HG02852 (cell line): ENCODE data around the gene KIAA1549.

Experiments
- ATAC-seq: cut with Tn5 transposase; IDR thresholded peaks from one replicate; pipeline ENCODE4 v1.9.1; 2021; ENCODE audit warnings: mild to moderate bottlenecking, moderate library complexity; ENCODE audit not compliant: unreplicated experiment

KIAA1549 gene

GRCh38 chr7:138911007-138911406, 70.2 kb downstream of the KIAA1549 start:
- ATAC-seq, result no peak

- no peak for ATAC-seq
Observed at GRCh38 chr7:138907850-138908249, 73.3 kb downstream of the KIAA1549 start.

DNA sequence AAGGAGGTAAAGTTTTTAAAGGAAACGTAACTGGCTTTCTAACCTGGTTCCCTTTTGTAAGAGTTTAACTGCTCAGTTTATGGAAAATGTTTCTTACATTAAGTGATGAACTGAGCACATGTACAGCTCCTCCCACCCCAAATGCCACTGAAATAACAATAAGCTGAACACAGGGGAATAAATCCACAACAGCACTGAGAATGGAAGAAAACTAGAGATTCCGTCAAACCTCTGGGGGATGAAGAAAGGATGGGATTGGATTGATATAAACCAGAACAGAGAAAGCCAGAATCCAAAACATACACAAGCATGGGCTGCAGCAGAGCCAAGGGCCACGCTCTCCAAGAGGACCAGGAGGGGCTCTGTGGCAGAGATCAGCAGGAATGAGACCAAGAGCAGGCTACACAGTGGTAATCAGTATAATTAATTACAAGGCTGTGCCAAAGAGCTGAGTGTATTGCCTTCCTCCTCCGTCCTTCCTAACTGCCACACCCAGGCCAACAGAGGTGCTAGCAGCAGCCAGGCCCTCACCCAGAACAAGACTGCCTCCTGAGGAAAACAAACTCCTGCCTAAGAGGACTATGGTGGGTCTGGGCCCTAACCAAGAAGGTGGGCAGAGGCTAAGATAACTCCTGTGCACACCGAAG, 73.9 kb downstream of the KIAA1549 start:
- no peak for ATAC-seq

DNA sequence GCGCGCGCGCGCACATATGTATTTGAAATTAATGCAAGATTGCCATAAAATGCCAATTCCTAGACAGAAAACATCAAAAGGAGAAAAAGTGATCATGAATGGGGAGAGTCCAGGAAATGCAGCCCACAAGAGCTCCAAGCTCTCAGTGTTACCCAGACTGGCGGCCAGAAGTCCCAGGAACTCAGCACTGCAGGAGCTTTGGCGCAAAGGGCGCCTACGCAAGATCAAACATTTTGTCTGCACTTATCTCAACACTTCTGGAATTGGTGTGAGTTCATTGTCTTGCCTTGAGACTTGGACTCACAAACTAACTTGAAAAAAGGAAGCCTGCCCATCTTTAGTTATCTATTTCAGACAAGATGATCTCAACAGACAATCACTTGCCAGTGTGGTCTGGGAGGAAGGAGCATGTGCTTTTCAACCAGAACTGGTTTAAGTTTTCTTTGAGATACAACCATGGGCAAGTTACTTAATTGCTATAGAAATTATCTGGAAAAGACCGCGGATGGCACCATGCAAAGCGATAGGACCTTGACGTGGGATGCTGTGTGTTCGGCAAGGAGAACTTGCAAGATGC, 77.2 kb downstream of the KIAA1549 start:
- no peak for ATAC-seq

- ATAC-seq, result no peak
Observed at GRCh38 chr7:138903186-138903820, 77.9 kb downstream of the KIAA1549 start.

GRCh38 chr7:138902161-138902560, 79.0 kb downstream of the KIAA1549 start:
- ATAC-seq, result no peak

DNA sequence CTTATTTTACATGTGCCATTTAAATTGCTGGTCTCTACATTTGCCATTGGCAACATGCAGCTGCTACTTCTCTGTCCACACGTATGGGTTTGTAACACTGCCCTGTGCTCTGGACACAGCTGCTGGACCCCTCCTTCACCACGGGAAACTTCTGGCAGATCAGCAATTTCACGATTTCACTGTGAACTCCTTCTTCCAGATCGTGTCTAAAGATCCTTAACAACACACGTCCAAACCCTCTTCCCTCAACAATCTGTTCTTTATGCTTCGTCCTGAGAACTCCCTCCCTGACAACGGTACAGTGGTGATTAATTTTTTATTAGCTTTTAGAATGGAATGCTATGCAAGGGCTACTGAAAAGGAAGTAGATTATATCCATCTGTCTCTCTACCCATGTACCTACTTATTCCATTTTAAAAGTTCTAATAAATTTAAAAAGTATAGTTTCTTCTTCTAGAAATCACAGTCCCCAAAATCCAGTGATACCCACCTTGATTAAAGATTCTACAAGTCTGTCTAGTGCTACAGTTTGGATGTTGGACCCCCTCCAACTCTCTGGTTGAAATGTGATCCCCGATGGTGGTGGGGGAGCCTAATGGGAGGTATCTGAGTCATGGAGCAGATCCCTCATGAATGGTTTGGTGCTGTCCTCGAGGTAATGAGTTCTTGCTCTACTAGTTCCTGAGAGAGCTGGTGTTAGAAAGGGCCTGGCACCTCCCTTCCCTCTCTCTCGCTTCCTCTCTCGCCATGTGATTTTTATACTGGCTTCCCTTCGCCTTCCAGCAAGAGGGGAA, 81.0 kb downstream of the KIAA1549 start:
- ATAC-seq, result no peak

GRCh38 chr7:138898802-138899201, 82.4 kb downstream of the KIAA1549 start:
- ATAC-seq, result no peak

DNA sequence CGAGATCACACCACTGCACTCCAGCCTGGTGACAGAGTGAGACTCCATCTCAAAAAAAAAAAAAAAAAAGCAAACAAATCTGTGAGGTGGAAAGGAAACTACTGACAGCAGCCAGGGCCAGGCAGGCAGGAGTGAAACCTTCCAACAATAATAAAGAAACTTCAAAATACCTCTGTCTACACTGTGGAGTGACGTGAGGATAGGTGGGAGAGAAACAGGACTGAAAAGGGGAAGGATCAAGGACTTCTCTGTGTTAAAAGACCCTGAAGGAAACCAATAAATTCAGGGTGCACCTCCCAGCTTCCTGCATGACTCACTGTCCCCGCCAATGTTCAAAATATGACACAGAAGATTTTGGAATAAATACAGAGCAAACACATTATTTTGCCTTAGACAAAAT, 82.9 kb downstream of the KIAA1549 start:
- no peak for ATAC-seq

DNA sequence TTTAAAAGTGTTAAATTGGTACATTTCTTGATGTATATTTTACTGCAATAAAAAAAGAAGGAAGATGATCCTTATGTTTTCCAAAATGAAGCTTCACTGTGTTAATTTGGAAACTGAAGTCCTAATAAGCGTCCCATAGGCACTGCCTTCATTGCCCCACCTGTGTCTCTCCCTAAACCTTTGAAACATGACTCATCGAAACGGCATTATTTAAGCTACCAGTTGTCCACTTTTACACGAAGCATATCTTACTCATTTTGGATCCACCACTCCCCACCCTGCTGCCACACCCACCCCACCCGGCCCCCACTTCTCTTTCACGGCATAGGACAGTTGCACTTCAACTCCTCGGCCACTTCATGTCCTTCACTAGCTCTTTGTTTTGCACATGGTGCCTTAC, 85.5 kb downstream of the KIAA1549 start:
- no peak for ATAC-seq

GRCh38 chr7:138893258-138893657, 87.9 kb downstream of the KIAA1549 start:
- no peak for ATAC-seq

DNA sequence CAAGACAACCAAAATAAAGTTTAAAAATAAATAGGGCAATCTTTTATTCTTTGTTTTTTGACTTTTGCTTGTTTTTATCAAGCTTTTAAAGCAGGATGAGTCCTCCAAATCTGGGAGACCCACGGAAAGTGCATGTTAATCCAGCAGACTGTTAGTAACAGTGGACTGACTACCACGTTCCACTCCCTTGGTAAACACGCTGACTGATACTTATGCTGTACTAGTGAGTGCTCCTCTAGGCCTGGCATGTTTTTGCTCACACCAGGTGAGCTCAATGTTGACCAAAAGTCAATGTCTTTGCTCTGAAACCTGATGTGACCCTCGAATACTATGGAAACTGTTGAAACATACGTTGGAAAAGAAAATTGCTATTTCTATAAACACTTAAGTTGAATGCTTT, 88.4 kb downstream of the KIAA1549 start:
- no peak for ATAC-seq

GRCh38 chr7:138892006-138892630, 89.1 kb downstream of the KIAA1549 start:
- no peak for ATAC-seq

DNA sequence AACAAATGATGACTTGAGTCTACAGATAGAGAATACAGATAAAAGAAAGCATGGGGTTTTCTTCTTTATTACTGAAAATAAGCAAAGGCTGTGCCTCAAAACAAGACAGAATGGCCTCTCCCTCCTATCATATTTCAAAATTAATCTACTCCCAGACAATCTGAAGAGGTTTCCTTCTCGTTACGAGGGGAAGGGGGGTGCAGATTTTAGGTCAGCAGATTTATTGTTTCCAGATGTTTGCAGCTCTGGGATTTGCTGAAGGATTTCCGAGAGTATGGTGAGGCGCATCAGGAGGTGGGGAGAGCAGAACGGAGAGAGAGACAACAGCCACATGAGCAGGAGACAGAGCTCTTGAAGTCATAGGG, 89.8 kb downstream of the KIAA1549 start:
- no peak for ATAC-seq

GRCh38 chr7:138890499-138891445, 90.4 kb downstream of the KIAA1549 start:
- no peak for ATAC-seq

DNA sequence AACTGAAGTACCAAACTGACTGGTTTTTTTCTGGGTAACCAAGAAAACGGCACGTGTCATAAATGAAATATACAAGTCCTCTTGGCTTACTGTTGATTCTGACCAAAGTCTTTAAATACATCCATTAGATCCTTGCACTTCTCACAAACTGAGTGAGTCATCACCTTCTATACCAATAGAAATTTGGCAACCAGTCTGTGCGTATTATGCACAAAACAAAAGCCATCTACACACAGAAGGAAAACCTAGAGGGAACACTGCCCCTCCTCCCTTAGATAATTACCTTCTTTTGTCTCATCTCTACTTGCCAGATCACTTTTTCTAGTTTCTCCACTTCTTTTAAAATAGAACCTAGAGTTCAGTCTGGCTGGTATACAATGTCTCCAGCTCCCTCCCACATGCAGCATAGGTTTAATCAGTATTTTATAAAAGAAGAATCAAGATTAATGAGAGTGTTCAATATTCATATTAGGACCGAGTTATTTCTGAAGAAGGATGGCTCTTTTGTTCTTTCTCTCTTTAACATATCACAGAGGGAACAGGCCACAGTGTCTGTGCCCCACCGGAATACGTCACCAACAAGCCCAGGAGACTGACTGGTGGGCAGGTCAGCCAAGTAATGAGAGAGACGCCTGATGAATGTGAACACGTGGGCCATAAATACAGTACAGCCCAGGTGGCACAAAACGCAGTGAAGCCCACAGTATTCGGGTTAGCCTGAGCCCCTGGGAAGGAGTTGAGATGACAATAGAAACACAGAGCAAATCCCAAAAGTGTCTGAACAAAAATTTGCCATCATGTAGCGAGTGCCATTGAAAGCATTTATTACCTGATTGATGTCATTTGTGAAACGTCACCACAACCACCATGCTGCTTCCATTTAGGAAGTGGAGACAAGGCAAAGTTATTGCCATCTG, 91.3 kb downstream of the KIAA1549 start:
- no peak for ATAC-seq

- no peak for ATAC-seq
Observed at GRCh38 chr7:138887872-138888656, 93.1 kb downstream of the KIAA1549 start.

DNA sequence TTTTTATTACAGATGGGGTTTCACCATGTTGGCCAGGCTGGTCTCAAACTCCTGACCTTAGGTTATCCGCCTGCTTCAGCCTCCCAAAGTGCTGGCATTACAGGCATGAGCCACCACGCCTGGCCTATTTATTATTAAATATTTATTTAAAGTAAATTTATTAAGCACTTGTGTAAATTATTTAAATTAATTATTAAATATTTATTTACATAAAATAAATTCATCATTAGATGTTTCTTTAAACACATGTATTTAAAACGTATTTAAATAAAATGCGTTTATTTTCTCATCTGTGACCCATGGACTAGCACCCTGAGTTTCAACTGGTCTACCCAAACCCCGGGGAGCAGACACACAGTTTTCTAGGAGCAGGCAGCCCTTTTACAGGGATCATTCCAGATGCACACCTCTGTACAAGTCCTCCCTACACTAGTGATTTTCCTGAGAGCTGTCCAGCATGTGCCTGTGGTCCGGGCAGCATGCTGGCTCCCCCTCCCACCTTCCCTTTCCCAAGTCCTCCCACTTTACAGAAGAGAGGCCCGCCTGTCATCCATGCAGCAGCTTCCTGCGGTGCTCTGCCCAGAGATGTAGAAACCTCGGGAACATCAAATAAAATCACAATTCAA, 94.0 kb downstream of the KIAA1549 start:
- ATAC-seq, result no peak
